Naive thymus-derived CD4-positive, alpha-beta T cell (primary cell): ENCODE data around the gene ARHGEF16. TPM values are rescaled to one million over a fixed set of nuclear protein-coding genes. Genes with fewer than 3 reads are reported as not detected.

Source experiments
- ATAC-seq: fragments of 150-1000 bp; cut with Tn5 transposase; 2 replicates; pipeline ENCODE4 v1.10.0; 2021; ENCODE audit warnings: mild to moderate bottlenecking, moderate library complexity
- CTCF ChIA-PET: fragments of 350-600 bp; sonication (Branson Sonifier 250); formaldehyde crosslinking; loops from one replicate; lab custom pipeline; 2021; ENCODE audit warnings: antibody characterized with exemption; lab: Charles Lee
- POLR2A ChIA-PET: fragments of 350-600 bp; sonication (Branson Sonifier 250); formaldehyde crosslinking; loops from one replicate; lab custom pipeline; 2021; ENCODE audit warnings: antibody characterized with exemption, inconsistent platforms; lab: Charles Lee
- DNase-seq, 9 donors: peaks; one replicate each; pipeline versions ENCODE4 v3.0.0 to v3.0.0-alpha.2; 2020 to 2022; ENCODE audit warnings: mixed read lengths in 1 of 9
- H3K27ac ChIP-seq: one replicate; pipeline ENCODE4 v1.7.0; 2013; ENCODE audit warnings: mild to moderate bottlenecking, low read depth, low read length, moderate library complexity
- H3K27me3 ChIP-seq, 2 donors: one replicate each; pipeline ENCODE4 v1.7.0; 2013; ENCODE audit warnings: low read length in 2 of 2, mild to moderate bottlenecking in 2 of 2, moderate library complexity in 2 of 2; ENCODE audit not compliant: control insufficient read depth in 2 of 2, insufficient read depth in 2 of 2
- H3K36me3 ChIP-seq, 3 experiments: 1 replicate in 2 of 3; 2 replicates in 1 of 3; pipeline ENCODE4 v1.7.0; 2013; ENCODE audit warnings: low read length in 3 of 3, mild to moderate bottlenecking in 3 of 3, moderate library complexity in 1 of 3; ENCODE audit not compliant: insufficient read depth in 3 of 3, control insufficient read depth in 2 of 3
- H3K4me1 ChIP-seq, 2 donors: one replicate each; pipeline ENCODE4 v1.7.0; 2013; ENCODE audit warnings: low read length in 2 of 2, mild to moderate bottlenecking in 2 of 2, moderate library complexity in 1 of 2; ENCODE audit not compliant: control insufficient read depth in 2 of 2, insufficient read depth in 2 of 2
- H3K4me3 ChIP-seq: 2 replicates; pipeline ENCODE4 v1.7.0; 2013; ENCODE audit warnings: mild to moderate bottlenecking, low read length
- H3K9me3 ChIP-seq, 3 experiments: 1 replicate in 2 of 3; 2 replicates in 1 of 3; pipeline ENCODE4 v1.7.0; 2013; ENCODE audit warnings: low read length in 3 of 3; ENCODE audit not compliant: control insufficient read depth in 2 of 3
- H3K27ac Mint-ChIP-seq, 9 donors: one replicate each; pipeline ENCODE4 v1.8.0; 2020 to 2022; ENCODE audit warnings: mixed read lengths in 9 of 9, mild to moderate bottlenecking in 8 of 9, moderate library complexity in 5 of 9, inconsistent platforms in 2 of 9
- H3K27me3 Mint-ChIP-seq, 5 donors: one replicate each; pipeline ENCODE4 v1.8.0; 2021 to 2022; ENCODE audit warnings: mixed read lengths in 5 of 5, mild to moderate bottlenecking in 1 of 5
- H3K36me3 Mint-ChIP-seq, 5 donors: one replicate each; pipeline ENCODE4 v1.8.0; 2020 to 2022; ENCODE audit warnings: mixed read lengths in 5 of 5, mild to moderate bottlenecking in 3 of 5, inconsistent platforms in 1 of 5
- H3K4me1 Mint-ChIP-seq, 7 donors: one replicate each; pipeline ENCODE4 v1.8.0; 2020 to 2022; ENCODE audit warnings: mixed read lengths in 7 of 7, mild to moderate bottlenecking in 3 of 7, inconsistent platforms in 1 of 7
- H3K4me3 Mint-ChIP-seq, 10 donors: one replicate each; pipeline ENCODE4 v1.8.0; 2020 to 2022; ENCODE audit warnings: mild to moderate bottlenecking in 10 of 10, mixed read lengths in 10 of 10, moderate library complexity in 6 of 10, inconsistent platforms in 2 of 10
- H3K9me3 Mint-ChIP-seq, 11 donors: one replicate each; pipeline ENCODE4 v1.8.0; 2020 to 2022; ENCODE audit warnings: mixed read lengths in 11 of 11, mild to moderate bottlenecking in 4 of 11, inconsistent platforms in 1 of 11, moderate library complexity in 1 of 11
- intact Hi-C, 2 donors: fragments of 100-400 bp; cut with micrococcal nuclease; formaldehyde crosslinking; loops; one replicate each; pipeline ENCODE4 v1.15.1; 2023
- polyA plus RNA-seq, 2 donors: library from polyadenylated mRNA; unstranded; fragments of 300-500 nt; fragmentation: Illumina TruSeq; gene quantifications; one replicate each; pipeline ENCODE4 v1.2.3, GENCODE V29; 2021
- total RNA-seq, 6 experiments: library from RNA in 5 of 6; stranded (reverse) in 5 of 6; gene quantifications; 1 replicate in 5 of 6; 2 replicates in 1 of 6; pipeline ENCODE4 v1.2.3 and lab custom pipeline; 2021 to 2026

ARHGEF16 gene
- total and polyA plus RNA-seq, 7 experiments from 2014 or later, result 0.16 TPM; not detected in 6

DNA sequence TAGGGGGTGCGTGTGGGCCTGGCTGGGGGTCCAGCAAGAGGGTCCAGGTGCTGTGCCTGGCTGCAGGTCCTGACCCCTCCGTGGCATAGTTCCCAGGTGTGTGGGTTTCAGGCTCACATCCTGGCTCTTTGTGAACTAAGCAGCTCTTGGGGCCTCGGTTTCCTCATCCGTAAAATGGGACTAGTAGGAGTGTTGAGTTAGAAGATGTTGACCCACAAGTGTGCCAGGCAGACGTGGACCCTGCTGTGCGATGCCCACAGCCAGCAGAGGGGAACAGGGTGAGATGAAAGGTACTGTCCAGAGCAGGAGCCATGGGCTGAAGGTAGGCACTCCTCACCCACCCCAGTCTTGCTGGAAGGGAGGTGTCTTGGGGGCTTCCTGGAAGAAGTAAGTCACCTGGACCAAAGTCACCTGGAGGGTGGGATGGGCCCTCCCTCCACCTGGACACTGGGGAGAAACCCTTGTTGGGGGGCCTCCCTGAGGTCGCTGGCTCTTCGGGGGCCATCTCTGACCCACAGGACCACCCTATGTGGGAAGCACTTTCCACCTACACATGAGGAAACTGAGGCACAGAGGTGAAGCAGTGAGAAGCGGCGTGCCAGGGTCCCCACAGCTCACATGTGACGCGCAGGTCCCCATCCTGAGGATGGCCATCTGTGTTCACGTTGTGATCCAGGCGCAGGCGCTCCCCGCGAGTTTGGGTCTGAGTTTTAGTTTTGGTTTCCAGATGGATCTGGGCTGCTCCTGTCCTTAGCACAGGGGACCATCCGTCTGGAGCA lies 1.4 kb downstream of the ARHGEF16 start:
- intact Hi-C loops, result no loop called here
- ATAC-seq (no peak), DNase-seq (no peak)
- H3K9me3 Mint-ChIP-seq, result no peaks in the 10 kb centered on the region
- peak overlapping the region in 9 of 10 donors; percentile 42 to 81 (median 70) for H3K4me3 Mint-ChIP-seq
- peaks cover 0 to 4% (median 0%) of the 10 kb centered on the region in 7 donors for H3K4me1 Mint-ChIP-seq
- ChIA-PET CTCF (no interaction called here), POLR2A (no interaction called here)
- Histone ChIP-seq H3K9me3 (no peaks in the 10 kb centered on the region), H3K27me3 (peaks cover 0 to 11% of the 10 kb centered on the region in 2 donors), H3K27ac (no peak overlapping the region), H3K4me1 (peaks cover 9 to 11% of the 10 kb centered on the region in 2 donors), H3K36me3 (no peaks in the 10 kb centered on the region), H3K4me3 (no peak overlapping the region)
- peaks cover 4 to 14% (median 6%) of the 10 kb centered on the region in 5 donors for H3K27me3 Mint-ChIP-seq
- H3K36me3 Mint-ChIP-seq, result no peaks in the 10 kb centered on the region
- no peak overlapping the region for H3K27ac Mint-ChIP-seq

GRCh38 chr1:3456449-3456963 lies 2.0 kb downstream of the ARHGEF16 start:
- no peaks in the 10 kb centered on the region for H3K9me3 Mint-ChIP-seq
- H3K27ac Mint-ChIP-seq, result no peak overlapping the region
- DNase-seq (no peak), ATAC-seq (no peak)
- Histone ChIP-seq H3K27ac (no peak overlapping the region), H3K4me1 (peaks cover 9 to 11% of the 10 kb centered on the region in 2 donors), H3K36me3 (no peaks in the 10 kb centered on the region), H3K27me3 (peaks cover 0 to 11% of the 10 kb centered on the region in 2 donors), H3K9me3 (no peaks in the 10 kb centered on the region), H3K4me3 (no peak overlapping the region)
- intact Hi-C loops, result no loop called here
- peak overlapping the region in 3 of 10 donors; percentile 11 to 81 (median 51) for H3K4me3 Mint-ChIP-seq
- H3K27me3 Mint-ChIP-seq, result peaks cover 3 to 14% (median 3%) of the 10 kb centered on the region in 5 donors
- CTCF ChIA-PET, result no interaction called here
- POLR2A ChIA-PET, result no interaction called here
- H3K36me3 Mint-ChIP-seq, result no peaks in the 10 kb centered on the region
- H3K4me1 Mint-ChIP-seq, result peaks cover 0 to 4% (median 0%) of the 10 kb centered on the region in 7 donors

DNA sequence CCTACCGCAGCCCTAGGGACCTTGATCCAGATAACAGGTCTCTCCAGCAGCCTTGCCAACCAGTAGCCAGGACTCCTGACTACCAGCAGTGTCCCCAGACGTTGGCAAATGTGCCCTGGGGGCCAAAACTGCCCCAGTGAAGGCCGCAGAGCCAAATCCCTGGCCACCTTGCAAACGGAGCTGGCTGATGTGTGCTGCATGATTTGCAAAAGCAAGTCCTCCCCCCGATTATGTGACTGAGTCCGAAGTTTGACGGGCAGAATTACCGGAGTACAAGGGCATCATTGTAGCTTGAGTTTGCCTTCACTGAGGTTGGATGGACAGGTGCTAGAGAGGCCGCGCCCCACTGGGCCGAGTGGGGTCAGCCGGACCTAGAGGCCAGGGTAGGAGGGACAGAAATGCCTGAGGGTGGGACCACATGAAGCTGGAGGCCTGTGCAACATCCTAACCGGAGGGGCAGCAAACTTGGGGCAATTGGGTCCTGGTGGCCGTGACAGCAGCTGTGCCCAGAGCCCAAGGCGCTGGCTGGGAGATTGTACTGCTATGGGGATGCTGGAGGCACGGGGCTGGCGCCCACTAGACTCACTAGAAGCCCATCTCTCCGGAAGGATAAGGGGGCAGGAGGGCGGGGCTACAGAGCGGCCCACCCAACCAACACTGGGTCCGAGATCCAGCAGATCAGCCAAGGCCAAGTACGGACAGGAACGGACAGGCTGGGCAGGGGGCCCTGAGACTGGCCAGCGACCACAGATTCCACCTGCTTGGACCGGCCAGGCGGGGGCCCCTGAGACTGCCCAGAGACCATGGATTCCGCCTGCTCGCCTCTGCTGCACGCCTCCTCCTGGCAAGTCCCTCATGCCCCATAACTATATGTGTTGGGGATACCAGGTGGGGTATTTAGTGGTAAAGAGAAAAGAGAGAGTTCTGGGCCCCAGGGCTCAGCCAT lies 2.8 kb downstream of the ARHGEF16 start:
- intact Hi-C loops, result no loop called here
- no peaks in the 10 kb centered on the region for H3K9me3 ChIP-seq
- DNase-seq (no peak), ATAC-seq (no peak)
- Mint-ChIP-seq H3K27ac (no peak overlapping the region), H3K4me3 (no peak overlapping the region), H3K27me3 (peaks cover 0 to 14% (median 0%) of the 10 kb centered on the region in 5 donors), H3K4me1 (peaks cover 0 to 5% (median 0%) of the 10 kb centered on the region in 7 donors), H3K36me3 (no peaks in the 10 kb centered on the region), H3K9me3 (no peaks in the 10 kb centered on the region)
- H3K4me1 ChIP-seq, result peaks cover 9 to 11% of the 10 kb centered on the region in 2 donors
- ChIA-PET POLR2A (no interaction called here), CTCF (no interaction called here)
- no peak overlapping the region for H3K4me3 ChIP-seq
- no peaks in the 10 kb centered on the region for H3K36me3 ChIP-seq
- no peak overlapping the region for H3K27ac ChIP-seq
- peaks cover 0 to 11% of the 10 kb centered on the region in 2 donors for H3K27me3 ChIP-seq

GRCh38 chr1:3457910-3458883 lies 3.7 kb downstream of the ARHGEF16 start:
- no peaks in the 10 kb centered on the region for H3K36me3 Mint-ChIP-seq
- ChIA-PET POLR2A (no interaction called here), CTCF (no interaction called here)
- no peak overlapping the region for H3K4me3 Mint-ChIP-seq
- H3K27me3 ChIP-seq, result peaks cover 0 to 8% of the 10 kb centered on the region in 2 donors
- no peak for ATAC-seq
- intact Hi-C loops, result no loop called here
- H3K27ac ChIP-seq, result no peak overlapping the region
- H3K4me1 Mint-ChIP-seq, result peaks cover 0 to 5% (median 0%) of the 10 kb centered on the region in 7 donors
- H3K4me3 ChIP-seq, result no peak overlapping the region
- peaks cover 9 to 11% of the 10 kb centered on the region in 2 donors for H3K4me1 ChIP-seq
- no peaks in the 10 kb centered on the region for H3K9me3 ChIP-seq
- peak overlapping the region in 2 of 9 donors; percentile 11 to 19 for H3K27ac Mint-ChIP-seq
- H3K36me3 ChIP-seq, result no peaks in the 10 kb centered on the region
- H3K27me3 Mint-ChIP-seq, result peaks cover 0 to 13% (median 0%) of the 10 kb centered on the region in 5 donors
- no peak for DNase-seq
- no peaks in the 10 kb centered on the region for H3K9me3 Mint-ChIP-seq

GRCh38 chr1:3459051-3459908 lies 4.8 kb downstream of the ARHGEF16 start:
- no peaks in the 10 kb centered on the region for H3K36me3 ChIP-seq
- intact Hi-C loops, result no loop called here
- Mint-ChIP-seq H3K36me3 (no peaks in the 10 kb centered on the region), H3K9me3 (no peaks in the 10 kb centered on the region), H3K4me3 (no peak overlapping the region), H3K4me1 (peaks cover 0 to 5% (median 0%) of the 10 kb centered on the region in 7 donors), H3K27me3 (peaks cover 0 to 9% (median 0%) of the 10 kb centered on the region in 5 donors), H3K27ac (no peak overlapping the region)
- H3K27ac ChIP-seq, result no peak overlapping the region
- no peak overlapping the region for H3K4me3 ChIP-seq
- no peaks in the 10 kb centered on the region for H3K4me1 ChIP-seq
- CTCF ChIA-PET, result no interaction called here
- no peaks in the 10 kb centered on the region for H3K27me3 ChIP-seq
- POLR2A ChIA-PET, result no interaction called here
- H3K9me3 ChIP-seq, result no peaks in the 10 kb centered on the region
- ATAC-seq, result no peak
- no peak for DNase-seq
